Kidney (tissue), 14 donors: ENCODE results near the gene FPR2. TPM values are rescaled to one million over a fixed set of nuclear protein-coding genes. Genes with fewer than 3 reads are reported as not detected.
"Not testable (repeated sequence)": the region's sequence is repeated elsewhere in the genome, so short reads cannot be mapped to it uniquely, and the experiment has no call there.

Experiments used
- DNase-seq, 5 donors: peaks; one replicate each; pipeline ENCODE4 v3.0.0-alpha.2; 2013 to 2020
- FAIRE-seq: peaks from 2 replicates; lab custom pipeline; 2012; peaks lifted over from hg19 to GRCh38; lab: Jason Lieb, UNC
- H3K27ac ChIP-seq, 2 donors: one replicate each; pipeline ENCODE4 v1.7.0; 2013; ENCODE audit warnings: low read depth in 2 of 2, low read length in 2 of 2, inconsistent platforms in 1 of 2
- H3K27me3 ChIP-seq: one replicate; pipeline ENCODE4 v1.7.1; 2013; ENCODE audit warnings: low read length, inconsistent platforms; ENCODE audit not compliant: control insufficient read depth, insufficient read depth
- H3K36me3 ChIP-seq, 3 donors: one replicate each; pipeline versions ENCODE4 v1.7.0 to v1.7.1; 2013; ENCODE audit warnings: low read length in 3 of 3, control low read depth in 1 of 3, inconsistent platforms in 1 of 3; ENCODE audit not compliant: insufficient read depth in 3 of 3, control insufficient read depth in 2 of 3
- H3K4me1 ChIP-seq, 3 donors: one replicate each; pipeline versions ENCODE4 v1.7.0 to v1.7.1; 2013; ENCODE audit warnings: low read length in 3 of 3, inconsistent platforms in 1 of 3, low read depth in 1 of 3; ENCODE audit not compliant: control insufficient read depth in 2 of 3, insufficient read depth in 2 of 3
- H3K4me3 ChIP-seq, 3 donors: one replicate each; pipeline versions ENCODE4 v1.7.0 to v1.8.1; 2013; ENCODE audit warnings: low read length in 3 of 3, control low read depth in 1 of 3, inconsistent platforms in 1 of 3
- H3K9ac ChIP-seq, 3 donors: one replicate each; pipeline versions ENCODE4 v1.7.0 to v1.7.1; 2013; ENCODE audit warnings: low read length in 3 of 3, control low read depth in 1 of 3, inconsistent platforms in 1 of 3
- H3K9me3 ChIP-seq, 3 donors: one replicate each; pipeline versions ENCODE4 v1.7.0 to v1.7.1; 2013; ENCODE audit warnings: low read length in 3 of 3, control low read depth in 1 of 3, inconsistent platforms in 1 of 3; ENCODE audit not compliant: control insufficient read depth in 2 of 3, insufficient read depth in 1 of 3
- intact Hi-C: fragments of 100-400 bp; cut with DNase I; formaldehyde crosslinking; loops from one replicate; pipeline ENCODE4 v1.11.1; 2022
- polyA plus RNA-seq: library from polyadenylated mRNA; stranded (reverse); fragments of 350-450 nt; fragmentation: Illumina TruSeq; extraction: RNeasy Lipid Tissue Mini Kit (QIAGEN cat#74804); gene quantifications from one replicate; pipeline ENCODE4 v1.2.3, GENCODE V29; 2014; ENCODE audit warnings: low read depth, low replicate concordance; ENCODE audit not compliant: insufficient read depth
- total RNA-seq: library from RNA; stranded (reverse); fragmentation: NEBNext Ultra II Directional; extraction: Animal tissue kit (Norgen Biotek cat#: 25700); gene quantifications from one replicate; pipeline ENCODE4 v1.2.1, GENCODE V29; 2021
- TF ChIP-seq, protein P1 (sequence below): IDR thresholded peaks from 3 replicates; pipeline ENCODE4 v1.5.1; 2012; ENCODE audit warnings: mild to moderate bottlenecking, moderate library complexity, borderline replicate concordance; ENCODE audit not compliant: insufficient read depth; ENCODE audit errors: extremely low read depth
- donor health status: control.
- donor health status: control.
- donor health status: control.
- donor health status: control.
- donor health status: control.
- donor health status: DM: yes; HTN: yes; CAD: no.
- donor health status: Normal renal cell carcinoma (clear cell type).

FPR2 gene
- total and polyA plus RNA-seq, 2 donors from 2014 or later: 2.3 TPM; not detected in 1

DNA sequence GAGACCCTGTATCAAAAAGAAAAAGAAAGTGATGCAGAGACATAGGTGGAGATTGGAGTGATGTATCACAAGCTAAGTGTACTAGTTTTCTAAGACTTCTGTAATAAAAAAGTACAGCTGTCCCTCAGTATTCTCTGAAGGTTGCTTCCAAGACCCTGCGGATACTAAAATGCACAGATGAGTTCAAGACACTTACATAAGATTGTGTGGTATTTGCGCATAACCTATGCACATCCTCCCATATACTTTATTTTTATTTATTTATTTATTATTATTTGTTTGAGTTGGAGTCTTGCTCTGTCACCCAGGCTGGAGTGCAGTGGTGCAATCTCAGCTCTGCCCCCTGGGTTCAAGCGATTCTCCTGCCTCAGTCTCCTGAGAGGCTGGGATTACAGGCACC lies 23.6 kb upstream of the FPR2 start:
- intact Hi-C loops: no loop called here
- Histone ChIP-seq H3K9ac (no peak overlapping the region), H3K9me3 (no peaks in the 10 kb centered on the region), H3K27me3 (no peaks in the 10 kb centered on the region), H3K4me1 (no peaks in the 10 kb centered on the region), H3K27ac (no peak overlapping the region), H3K36me3 (no peaks in the 10 kb centered on the region), H3K4me3 (no peak overlapping the region)
- FAIRE-seq: no peak
- DNase-seq: no peak
- TF ChIP-seq, protein P1, sequence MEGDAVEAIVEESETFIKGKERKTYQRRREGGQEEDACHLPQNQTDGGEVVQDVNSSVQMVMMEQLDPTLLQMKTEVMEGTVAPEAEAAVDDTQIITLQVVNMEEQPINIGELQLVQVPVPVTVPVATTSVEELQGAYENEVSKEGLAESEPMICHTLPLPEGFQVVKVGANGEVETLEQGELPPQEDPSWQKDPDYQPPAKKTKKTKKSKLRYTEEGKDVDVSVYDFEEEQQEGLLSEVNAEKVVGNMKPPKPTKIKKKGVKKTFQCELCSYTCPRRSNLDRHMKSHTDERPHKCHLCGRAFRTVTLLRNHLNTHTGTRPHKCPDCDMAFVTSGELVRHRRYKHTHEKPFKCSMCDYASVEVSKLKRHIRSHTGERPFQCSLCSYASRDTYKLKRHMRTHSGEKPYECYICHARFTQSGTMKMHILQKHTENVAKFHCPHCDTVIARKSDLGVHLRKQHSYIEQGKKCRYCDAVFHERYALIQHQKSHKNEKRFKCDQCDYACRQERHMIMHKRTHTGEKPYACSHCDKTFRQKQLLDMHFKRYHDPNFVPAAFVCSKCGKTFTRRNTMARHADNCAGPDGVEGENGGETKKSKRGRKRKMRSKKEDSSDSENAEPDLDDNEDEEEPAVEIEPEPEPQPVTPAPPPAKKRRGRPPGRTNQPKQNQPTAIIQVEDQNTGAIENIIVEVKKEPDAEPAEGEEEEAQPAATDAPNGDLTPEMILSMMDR: no peak

DNA sequence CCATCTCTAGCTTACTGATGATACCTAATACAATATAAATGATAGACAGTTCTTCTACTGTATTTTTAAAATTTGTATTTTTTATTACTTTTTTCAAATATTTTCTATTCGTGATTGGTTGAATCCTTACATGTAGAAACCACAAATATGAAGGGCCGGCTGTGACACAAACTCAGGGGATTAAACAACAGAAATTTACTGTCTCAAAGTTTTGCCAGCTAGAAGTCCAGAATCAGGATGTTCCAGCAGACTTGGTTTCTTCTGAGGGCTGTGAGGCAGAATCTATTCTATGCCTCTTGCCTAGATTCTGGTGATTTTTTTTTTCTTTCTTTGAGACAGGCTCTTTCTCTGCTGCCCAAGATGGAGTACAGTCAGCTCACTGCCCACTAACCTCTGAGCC lies 23.1 kb upstream of the FPR2 start:
- Histone ChIP-seq H3K27ac (no peak overlapping the region), H3K4me1 (no peaks in the 10 kb centered on the region), H3K4me3 (no peak overlapping the region), H3K9ac (no peak overlapping the region), H3K27me3 (no peaks in the 10 kb centered on the region), H3K36me3 (no peaks in the 10 kb centered on the region), H3K9me3 (no peaks in the 10 kb centered on the region)
- TF ChIP-seq, protein P1: no peak
- DNase-seq: no peak
- intact Hi-C loops: no loop called here
- no peak for FAIRE-seq

DNA sequence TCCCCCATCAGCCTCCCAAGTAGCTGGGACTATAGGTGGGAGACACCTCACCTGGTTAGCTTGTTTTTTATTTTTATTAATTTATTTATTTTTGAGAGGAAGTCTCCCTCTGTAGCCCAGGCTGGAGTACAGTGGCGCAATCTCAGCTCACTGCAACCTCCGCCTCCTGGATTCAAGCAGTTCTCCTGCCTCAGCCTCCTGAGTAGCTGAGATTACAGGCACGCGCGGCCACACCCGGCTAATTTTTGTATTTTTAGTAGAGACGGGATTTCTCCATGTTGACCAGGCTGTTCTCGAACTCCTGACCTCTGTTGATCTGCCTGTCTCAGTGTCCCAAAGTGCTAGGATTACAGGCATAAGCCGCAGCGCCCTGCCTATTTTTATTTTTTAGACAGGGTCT lies 22.5 kb upstream of the FPR2 start:
- intact Hi-C loops: not testable (repeated sequence)

DNA sequence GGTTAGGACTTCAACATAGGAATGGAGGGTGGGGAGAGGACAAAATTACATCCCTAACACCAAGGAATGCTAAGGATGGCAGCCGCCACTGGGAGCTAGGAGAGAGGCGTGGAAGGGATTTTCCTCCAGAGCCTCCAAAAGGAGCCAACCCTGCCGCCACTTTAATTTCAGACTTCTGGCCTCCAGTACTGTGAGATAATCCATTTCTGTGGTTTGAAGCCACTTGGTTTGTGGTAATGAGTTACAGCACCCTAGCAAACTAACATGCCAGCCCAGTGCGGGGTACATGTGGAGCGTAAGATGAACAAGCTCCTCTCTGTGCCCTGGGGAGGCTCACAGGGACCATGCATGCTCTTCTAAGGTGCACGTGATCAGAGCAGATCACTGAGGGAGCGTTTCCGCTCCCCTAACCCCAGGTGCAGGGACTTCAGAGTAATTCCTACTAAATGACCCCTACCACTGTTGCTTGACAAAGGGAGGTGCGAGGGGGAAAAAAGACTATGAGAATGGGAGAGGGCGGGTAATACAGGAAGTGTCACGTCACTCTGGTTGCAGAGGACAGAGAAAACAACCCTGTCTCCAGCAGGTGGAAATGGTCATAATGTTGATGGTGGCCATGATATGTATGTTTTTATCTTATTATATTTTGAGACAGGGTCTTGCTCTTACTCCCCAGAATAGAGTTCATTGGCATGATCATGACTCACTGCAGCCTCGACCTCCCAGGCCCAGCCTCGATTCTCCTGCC lies 21.3 kb upstream of the FPR2 start:
- Histone ChIP-seq H3K4me3 (no peak overlapping the region), H3K36me3 (no peaks in the 10 kb centered on the region), H3K9me3 (no peaks in the 10 kb centered on the region), H3K27me3 (no peaks in the 10 kb centered on the region), H3K9ac (no peak overlapping the region), H3K4me1 (no peaks in the 10 kb centered on the region), H3K27ac (no peak overlapping the region)
- TF ChIP-seq, protein P1: no peak
- intact Hi-C loops: no loop called here
- DNase-seq (no peak), FAIRE-seq (no peak)

More for the DNA sequence above, 22.5 kb upstream of the FPR2 start:
- not testable (repeated sequence) for H3K4me3 ChIP-seq, H3K9me3 ChIP-seq, FAIRE-seq, DNase-seq, H3K27me3 ChIP-seq, H3K9ac ChIP-seq, H3K36me3 ChIP-seq, H3K27ac ChIP-seq, H3K4me1 ChIP-seq
